ENCODE data around the gene MEIS1. TPM values are rescaled to one million over a fixed set of nuclear protein-coding genes. Genes with fewer than 3 reads are reported as not detected.

MEIS1 gene
- total and polyA plus RNA-seq, 2 experiments from 2014 or later, result 19.1 to 44.4 TPM

- no peaks in the 10 kb centered on the region for H3K4me1 ChIP-seq (ENCODE audit: insufficient read depth)
- H3K9ac ChIP-seq, result no peak overlapping the region
- no peak overlapping the region for H3K4me3 ChIP-seq
- no peak overlapping the region for H2AFZ ChIP-seq
- H3K79me2 ChIP-seq (ENCODE audit: insufficient read depth), result no peaks in the 10 kb centered on the region
- in situ Hi-C loops (cut with MboI), result no loop called here
- TF ChIP-seq EZH2 (IDR thresholded peaks at IDR 0.05; ENCODE audit: insufficient read depth, poor library complexity, severe bottlenecking), result no peak
- no peak for TF ChIP-seq EZH2phosphoT487 (IDR thresholded peaks at IDR 0.05; ENCODE audit: insufficient read depth, low read depth)
- no peaks in the 10 kb centered on the region for H3F3A ChIP-seq (ENCODE audit: insufficient read depth)
- no peak for DNase-seq
- no peaks in the 10 kb centered on the region for H4K20me1 ChIP-seq (ENCODE audit: insufficient read depth)
- H3K36me3 ChIP-seq (ENCODE audit: low read depth), result no peaks in the 10 kb centered on the region
- no peak overlapping the region for H3K27ac ChIP-seq
- no peaks in the 10 kb centered on the region for H3K9me3 ChIP-seq (ENCODE audit: low read depth)
- H3K27me3 ChIP-seq (replicated peaks; ENCODE audit: insufficient read depth), result no peaks in the 10 kb centered on the region
- H3K4me2 ChIP-seq (ENCODE audit: unreplicated experiment), result no peak overlapping the region
- no peaks in the 10 kb centered on the region for H3K9me2 ChIP-seq (ENCODE audit: insufficient read depth)
Measured at GRCh38 chr2:66594001-66594400, 159.1 kb downstream of the MEIS1 start.

GRCh38 chr2:66595556-66595955, 160.6 kb downstream of the MEIS1 start:
- Histone ChIP-seq H3K4me3 (no peak overlapping the region), H3K27ac (no peak overlapping the region), H2AFZ (no peak overlapping the region), H4K20me1 (ENCODE audit: insufficient read depth) (no peaks in the 10 kb centered on the region), H3K4me1 (ENCODE audit: insufficient read depth) (no peaks in the 10 kb centered on the region), H3K36me3 (ENCODE audit: low read depth) (no peaks in the 10 kb centered on the region), H3K9ac (no peak overlapping the region), H3F3A (ENCODE audit: insufficient read depth) (no peaks in the 10 kb centered on the region), H3K27me3 (replicated peaks; ENCODE audit: insufficient read depth) (no peaks in the 10 kb centered on the region), H3K9me3 (ENCODE audit: low read depth) (no peaks in the 10 kb centered on the region), H3K9me2 (ENCODE audit: insufficient read depth) (no peaks in the 10 kb centered on the region), H3K4me2 (ENCODE audit: unreplicated experiment) (no peak overlapping the region), H3K79me2 (ENCODE audit: insufficient read depth) (no peaks in the 10 kb centered on the region)
- TF ChIP-seq EZH2 (IDR thresholded peaks at IDR 0.05; ENCODE audit: insufficient read depth, poor library complexity, severe bottlenecking) (no peak), EZH2phosphoT487 (IDR thresholded peaks at IDR 0.05; ENCODE audit: insufficient read depth, low read depth) (no peak)
- WGBS, 2 experiments (ENCODE audit: low coverage in 1 of 2, low lambda C conversion rate in 2 of 2, missing lambda C conversion rate in 2 of 2), result 55 to 60% methylated on average over 2 of the region's 2 CpGs
- in situ Hi-C loops (cut with MboI), result no loop called here
- no peak for DNase-seq

GRCh38 chr2:66596256-66596655, 161.3 kb downstream of the MEIS1 start:
- 82 to 88% methylated on average over 2 of the region's 2 CpGs for WGBS, 2 experiments (ENCODE audit: low coverage in 1 of 2, low lambda C conversion rate in 2 of 2, missing lambda C conversion rate in 2 of 2)
- Histone ChIP-seq H3K9ac (no peak overlapping the region), H2AFZ (no peak overlapping the region), H3K27ac (no peak overlapping the region), H3K9me2 (ENCODE audit: insufficient read depth) (no peaks in the 10 kb centered on the region), H3F3A (ENCODE audit: insufficient read depth) (no peaks in the 10 kb centered on the region), H3K79me2 (ENCODE audit: insufficient read depth) (no peaks in the 10 kb centered on the region), H3K27me3 (replicated peaks; ENCODE audit: insufficient read depth) (no peaks in the 10 kb centered on the region), H4K20me1 (ENCODE audit: insufficient read depth) (no peaks in the 10 kb centered on the region), H3K9me3 (ENCODE audit: low read depth) (no peaks in the 10 kb centered on the region), H3K4me1 (ENCODE audit: insufficient read depth) (no peaks in the 10 kb centered on the region), H3K4me2 (ENCODE audit: unreplicated experiment) (no peak overlapping the region), H3K36me3 (ENCODE audit: low read depth) (no peaks in the 10 kb centered on the region), H3K4me3 (no peak overlapping the region)
- in situ Hi-C loops (cut with MboI), result no loop called here
- DNase-seq, result peak; percentile 54
- TF ChIP-seq EZH2phosphoT487 (IDR thresholded peaks at IDR 0.05; ENCODE audit: insufficient read depth, low read depth) (no peak), EZH2 (IDR thresholded peaks at IDR 0.05; ENCODE audit: insufficient read depth, poor library complexity, severe bottlenecking) (no peak)

- no peak overlapping the region for H3K27ac ChIP-seq
- in situ Hi-C loops (cut with MboI), result no loop called here
- no peak for TF ChIP-seq EZH2 (IDR thresholded peaks at IDR 0.05; ENCODE audit: insufficient read depth, poor library complexity, severe bottlenecking)
- TF ChIP-seq EZH2phosphoT487 (IDR thresholded peaks at IDR 0.05; ENCODE audit: insufficient read depth, low read depth), result no peak
Measured at GRCh38 chr2:66601624-66602023, 166.7 kb downstream of the MEIS1 start.

GRCh38 chr2:66602341-66602740, 167.4 kb downstream of the MEIS1 start:
- Histone ChIP-seq H3K27me3 (replicated peaks; ENCODE audit: insufficient read depth) (no peaks in the 10 kb centered on the region), H3K9me3 (ENCODE audit: low read depth) (no peaks in the 10 kb centered on the region)
- TF ChIP-seq EZH2phosphoT487 (IDR thresholded peaks at IDR 0.05; ENCODE audit: insufficient read depth, low read depth) (no peak), EZH2 (IDR thresholded peaks at IDR 0.05; ENCODE audit: insufficient read depth, poor library complexity, severe bottlenecking) (no peak)

More at GRCh38 chr2:66601624-66602023, 166.7 kb downstream of the MEIS1 start:
- WGBS, 2 experiments (ENCODE audit: low coverage in 1 of 2, low lambda C conversion rate in 2 of 2, missing lambda C conversion rate in 2 of 2), result 47 to 52% methylated on average over 4 of the region's 4 CpGs
- Histone ChIP-seq H4K20me1 (ENCODE audit: insufficient read depth) (no peaks in the 10 kb centered on the region), H3K9me3 (ENCODE audit: low read depth) (no peaks in the 10 kb centered on the region), H3K9ac (no peak overlapping the region), H2AFZ (no peak overlapping the region), H3K9me2 (ENCODE audit: insufficient read depth) (no peaks in the 10 kb centered on the region), H3F3A (ENCODE audit: insufficient read depth) (no peaks in the 10 kb centered on the region), H3K4me3 (no peak overlapping the region), H3K4me2 (ENCODE audit: unreplicated experiment) (no peak overlapping the region), H3K36me3 (ENCODE audit: low read depth) (no peaks in the 10 kb centered on the region), H3K4me1 (ENCODE audit: insufficient read depth) (no peaks in the 10 kb centered on the region), H3K79me2 (ENCODE audit: insufficient read depth) (no peaks in the 10 kb centered on the region), H3K27me3 (replicated peaks; ENCODE audit: insufficient read depth) (no peaks in the 10 kb centered on the region)
- no peak for DNase-seq

More at GRCh38 chr2:66602341-66602740, 167.4 kb downstream of the MEIS1 start:
- no peak overlapping the region for H3K27ac ChIP-seq
- no peak overlapping the region for H3K9ac ChIP-seq
- H3K9me2 ChIP-seq (ENCODE audit: insufficient read depth), result no peaks in the 10 kb centered on the region
- no peaks in the 10 kb centered on the region for H4K20me1 ChIP-seq (ENCODE audit: insufficient read depth)
- no peaks in the 10 kb centered on the region for H3K79me2 ChIP-seq (ENCODE audit: insufficient read depth)
- H3F3A ChIP-seq (ENCODE audit: insufficient read depth), result no peaks in the 10 kb centered on the region
- DNase-seq, result no peak
- in situ Hi-C loops (cut with MboI), result no loop called here
- no peak overlapping the region for H2AFZ ChIP-seq
- H3K36me3 ChIP-seq (ENCODE audit: low read depth), result no peaks in the 10 kb centered on the region
- no peak overlapping the region for H3K4me3 ChIP-seq
- H3K4me2 ChIP-seq (ENCODE audit: unreplicated experiment), result no peak overlapping the region
- no peaks in the 10 kb centered on the region for H3K4me1 ChIP-seq (ENCODE audit: insufficient read depth)

All from GM23248 (cell line).